Stimulated activated memory B cell treated with anti-CD40 and anti-IgM and Interleukin-4, amounts not matched to agents 10 μg/mL and 1 μg/mL and 100 μg/mL, for 72 hours (primary cell): ENCODE data around the gene RGL4.

Experiments
- ATAC-seq: fragments of 150-1000 bp; cut with Tn5 transposase; 2 replicates; pipeline ENCODE4 v1.10.0; 2021
- H3K27ac Mint-ChIP-seq: one replicate; pipeline ENCODE4 v1.8.0; 2022; ENCODE audit warnings: mild to moderate bottlenecking, mixed read lengths
- H3K27me3 Mint-ChIP-seq: one replicate; pipeline ENCODE4 v1.8.0; 2022; ENCODE audit warnings: mixed read lengths
- H3K36me3 Mint-ChIP-seq: one replicate; pipeline ENCODE4 v1.8.0; 2022; ENCODE audit warnings: mixed read lengths
- H3K4me1 Mint-ChIP-seq: one replicate; pipeline ENCODE4 v1.8.0; 2022; ENCODE audit warnings: mixed read lengths
- H3K4me3 Mint-ChIP-seq: one replicate; pipeline ENCODE4 v1.8.0; 2022; ENCODE audit warnings: mild to moderate bottlenecking, moderate library complexity, mixed read lengths
- H3K9me3 Mint-ChIP-seq: one replicate; pipeline ENCODE4 v1.8.0; 2022; ENCODE audit warnings: mixed read lengths

Gene RGL4

GRCh38 chr22:23737696-23738095, 46.9 kb downstream of the RGL4 start:
- Mint-ChIP-seq H3K4me1 (no peaks in the 10 kb centered on the region), H3K36me3 (no peaks in the 10 kb centered on the region), H3K27me3 (no peaks in the 10 kb centered on the region), H3K27ac (no peak overlapping the region), H3K4me3 (no peak overlapping the region), H3K9me3 (no peaks in the 10 kb centered on the region)
- ATAC-seq = no peak

- peaks cover 7% of the 10 kb centered on the region for H3K4me1 Mint-ChIP-seq
- no peak overlapping the region for H3K4me3 Mint-ChIP-seq
- H3K27ac Mint-ChIP-seq = no peak overlapping the region
- ATAC-seq = no peak
- H3K27me3 Mint-ChIP-seq = no peaks in the 10 kb centered on the region
- peaks cover 8% of the 10 kb centered on the region for H3K9me3 Mint-ChIP-seq
- H3K36me3 Mint-ChIP-seq = peaks cover 25% of the 10 kb centered on the region
Observed at GRCh38 chr22:23742505-23743264, 51.9 kb downstream of the RGL4 start.

GRCh38 chr22:23743303-23743705, 52.5 kb downstream of the RGL4 start:
- no peak overlapping the region for H3K27ac Mint-ChIP-seq

GRCh38 chr22:23744001-23744400, 53.2 kb downstream of the RGL4 start:
- Mint-ChIP-seq H3K4me3 (no peak overlapping the region), H3K27me3 (no peaks in the 10 kb centered on the region), H3K27ac (no peak overlapping the region), H3K4me1 (peaks cover 7% of the 10 kb centered on the region), H3K9me3 (peaks cover 8% of the 10 kb centered on the region), H3K36me3 (peaks cover 25% of the 10 kb centered on the region)
- no peak for ATAC-seq

More at GRCh38 chr22:23743303-23743705, 52.5 kb downstream of the RGL4 start:
- Mint-ChIP-seq H3K36me3 (peaks cover 25% of the 10 kb centered on the region), H3K4me3 (no peak overlapping the region), H3K27me3 (no peaks in the 10 kb centered on the region), H3K9me3 (peaks cover 8% of the 10 kb centered on the region), H3K4me1 (peaks cover 7% of the 10 kb centered on the region)
- no peak for ATAC-seq

- Mint-ChIP-seq H3K27ac (no peak overlapping the region), H3K36me3 (peaks cover 25% of the 10 kb centered on the region), H3K9me3 (peaks cover 8% of the 10 kb centered on the region), H3K4me3 (no peak overlapping the region), H3K4me1 (peaks cover 7% of the 10 kb centered on the region), H3K27me3 (no peaks in the 10 kb centered on the region)
- ATAC-seq = no peak
Observed at GRCh38 chr22:23744485-23744884, 53.7 kb downstream of the RGL4 start.

- Mint-ChIP-seq H3K9me3 (peaks cover 8% of the 10 kb centered on the region), H3K36me3 (peaks cover 25% of the 10 kb centered on the region), H3K27me3 (no peaks in the 10 kb centered on the region), H3K4me3 (no peak overlapping the region), H3K27ac (no peak overlapping the region), H3K4me1 (peaks cover 20% of the 10 kb centered on the region)
- ATAC-seq = no peak
Observed at GRCh38 chr22:23745791-23746190, 55.0 kb downstream of the RGL4 start.
